Measurements from ENCODE around the gene MEIKIN.

- TF ChIP-seq CTCF (IDR thresholded peaks at IDR 0.05) (no peak), EZH2 (IDR thresholded peaks at IDR 0.05) (no peak), EZH2phosphoT487 (IDR thresholded peaks at IDR 0.05) (no peak)
Measured at GRCh38 chr5:131786036-131786435, 159.4 kb downstream of the MEIKIN start.
